ENCODE measurements around the gene PRR19.

GRCh38 chr19:42301646-42302203 lies at the start of gene PRR19:
- TF ChIP-seq CTCF (conservative IDR thresholded peaks at IDR 0.05; ENCODE audit: low read length), result no peak
- no peak for TF ChIP-seq EZH2phosphoT487 (IDR thresholded peaks at IDR 0.05; ENCODE audit: borderline replicate concordance)
